Muscle of back (tissue), 10 donors: ENCODE results near the gene RBM42. TPM values are rescaled to one million over a fixed set of nuclear protein-coding genes. Genes with fewer than 3 reads are reported as not detected.

Source experiments
- polyA plus RNA-seq, 10 donors: library from polyadenylated mRNA; unstranded; fragments of 120-200 nt; gene quantifications; one replicate each; pipeline ENCODE4 v1.2.1, GENCODE V29; 2013; ENCODE audit not compliant: insufficient read length in 10 of 10

Gene RBM42
- polyA plus RNA-seq, 10 donors, result 30.4 to 55.8 (median 38.3) TPM

Other genes starting within 250 kb of the RBM42 start
- gene FFAR2, start 180.8 kb upstream of the RBM42 start, polyA plus RNA-seq, result under 1 TPM in 7 of 10 donors, not detected in 3; 0.11 to 0.49 (median 0.15) TPM
- 100 to 1,000 TPM in 1 of 10 donors, 10 to 100 TPM in 1, 1 to 10 TPM in 1, not detected in 7; 1.2 to 195 (median 65.7) TPM for gene KRTDAP, start 138.6 kb upstream of the RBM42 start, polyA plus RNA-seq
- gene DMKN, start 115.4 kb upstream of the RBM42 start, polyA plus RNA-seq, result 10 to 100 TPM in 2 of 10 donors, 1 to 10 TPM in 5, under 1 TPM in 3; 0.46 to 53.6 (median 1.5) TPM
- gene SBSN, start 100.7 kb upstream of the RBM42 start, polyA plus RNA-seq, result 10 to 100 TPM in 1 of 10 donors, 1 to 10 TPM in 1, under 1 TPM in 2, not detected in 6; 0.15 to 19.3 (median 0.72) TPM
- not detected for gene GAPDHS, start 95.6 kb upstream of the RBM42 start, polyA plus RNA-seq
- 10 to 100 TPM; 40.3 to 49.6 (median 45.1) TPM for gene TMEM147, start 83.4 kb upstream of the RBM42 start, polyA plus RNA-seq
- under 1 TPM in 1 of 10 donors, not detected in 9; 0.04 TPM for gene ATP4A, start 65.4 kb upstream of the RBM42 start, polyA plus RNA-seq
- not detected for gene PMIS2, start 42.9 kb upstream of the RBM42 start, polyA plus RNA-seq
- 10 to 100 TPM in 9 of 10 donors, 1 to 10 TPM in 1; 10.0 to 14.5 (median 12.3) TPM for gene HAUS5, start 16.3 kb upstream of the RBM42 start, polyA plus RNA-seq
- gene ETV2, start 12.7 kb downstream of the RBM42 start, polyA plus RNA-seq, result 1 to 10 TPM; 1.6 to 4.1 (median 2.5) TPM
- gene COX6B1, start 19.3 kb downstream of the RBM42 start, polyA plus RNA-seq, result 100 to 1,000 TPM; 243 to 330 (median 261) TPM
- 1 to 10 TPM in 2 of 10 donors, not detected in 8; 6.1 to 6.5 TPM for gene UPK1A, start 37.5 kb downstream of the RBM42 start, polyA plus RNA-seq
- under 1 TPM in 5 of 10 donors, not detected in 5; 0.08 to 0.59 (median 0.25) TPM for gene ZBTB32, start 75.5 kb downstream of the RBM42 start, polyA plus RNA-seq
- 10 to 100 TPM; 17.6 to 26.1 (median 23.0) TPM for gene KMT2B, start 89.0 kb downstream of the RBM42 start, polyA plus RNA-seq
- 1 to 10 TPM; 2.2 to 4.1 (median 3.3) TPM for gene IGFLR1, start 113.4 kb downstream of the RBM42 start, polyA plus RNA-seq
- gene U2AF1L4, start 116.4 kb downstream of the RBM42 start, polyA plus RNA-seq, result 10 to 100 TPM; 10.4 to 15.6 (median 12.7) TPM
- 10 to 100 TPM; 32.5 to 41.0 (median 37.1) TPM for gene PSENEN, start 116.6 kb downstream of the RBM42 start, polyA plus RNA-seq
- gene LIN37, start 119.5 kb downstream of the RBM42 start, polyA plus RNA-seq, result 10 to 100 TPM in 4 of 10 donors, 1 to 10 TPM in 6; 7.9 to 13.1 (median 9.6) TPM
- gene HSPB6, start 128.0 kb downstream of the RBM42 start, polyA plus RNA-seq, result 100 to 1,000 TPM; 193 to 769 (median 611) TPM
- 10 to 100 TPM in 8 of 10 donors, 1 to 10 TPM in 2; 9.5 to 15.2 (median 11.6) TPM for gene PROSER3, start 129.1 kb downstream of the RBM42 start, polyA plus RNA-seq
- gene ARHGAP33, start 146.5 kb downstream of the RBM42 start, polyA plus RNA-seq, result 10 to 100 TPM in 7 of 10 donors, 1 to 10 TPM in 3; 7.1 to 24.1 (median 14.5) TPM
- not detected for gene PRODH2, start 183.8 kb downstream of the RBM42 start, polyA plus RNA-seq
- under 1 TPM in 8 of 10 donors, not detected in 2; 0.09 to 0.52 (median 0.15) TPM for gene NPHS1, start 223.5 kb downstream of the RBM42 start, polyA plus RNA-seq
- 1 to 10 TPM in 1 of 10 donors, under 1 TPM in 9; 0.18 to 1.1 (median 0.33) TPM for gene KIRREL2, start 227.9 kb downstream of the RBM42 start, polyA plus RNA-seq
- 10 to 100 TPM in 1 of 10 donors, 1 to 10 TPM in 9; 3.8 to 12.7 (median 5.9) TPM for gene APLP1, start 239.5 kb downstream of the RBM42 start, polyA plus RNA-seq